Trophoblast cell (in vitro differentiated cells and primary cell): ENCODE measurements around the gene FFAR3.

Source experiments
- DNase-seq, 2 donors: peaks; one replicate each; pipeline ENCODE4 v3.0.0-alpha.2; 2016
- H2AFZ ChIP-seq: 2 replicates; pipeline ENCODE4 v1.6.1; 2013; ENCODE audit warnings: low read length, moderate library complexity, mild to moderate bottlenecking; ENCODE audit not compliant: insufficient read depth, poor library complexity
- H2AK5ac ChIP-seq: 2 replicates; pipeline ENCODE4 v1.6.1; 2013; ENCODE audit warnings: mild to moderate bottlenecking, low read length
- H2BK120ac ChIP-seq: 2 replicates; pipeline ENCODE4 v1.6.1; 2013; ENCODE audit warnings: low read length, mild to moderate bottlenecking, moderate library complexity; ENCODE audit not compliant: insufficient read depth, poor library complexity
- H2BK12ac ChIP-seq: 2 replicates; pipeline ENCODE4 v1.6.1; 2013; ENCODE audit warnings: mild to moderate bottlenecking, low read length, moderate library complexity
- H2BK5ac ChIP-seq: 2 replicates; pipeline ENCODE4 v1.6.1; 2013; ENCODE audit warnings: low read length, low read depth, moderate library complexity, mild to moderate bottlenecking; ENCODE audit not compliant: poor library complexity
- H3K14ac ChIP-seq: 2 replicates; pipeline ENCODE4 v1.6.1; 2013; ENCODE audit warnings: mild to moderate bottlenecking, low read length
- H3K18ac ChIP-seq: 2 replicates; pipeline ENCODE4 v1.6.1; 2013; ENCODE audit warnings: mild to moderate bottlenecking, low read length
- H3K23ac ChIP-seq: 2 replicates; pipeline ENCODE4 v1.6.1; 2013; ENCODE audit warnings: low read length
- H3K27ac ChIP-seq: 2 replicates; pipeline ENCODE4 v1.5.1; 2013; ENCODE audit warnings: low read depth, mild to moderate bottlenecking, inconsistent platforms, low read length, moderate library complexity
- H3K27me3 ChIP-seq: 2 replicates; pipeline ENCODE4 v1.6.1; 2013; ENCODE audit warnings: inconsistent platforms, mild to moderate bottlenecking, low read length, moderate library complexity; ENCODE audit not compliant: insufficient read depth
- H3K36me3 ChIP-seq, 2 experiments: 1 replicate in 1 of 2; 2 replicates in 1 of 2; pipeline ENCODE4 v1.6.1; 2013; ENCODE audit warnings: low read length in 2 of 2, mild to moderate bottlenecking in 2 of 2, moderate library complexity in 1 of 2; ENCODE audit not compliant: insufficient read depth in 2 of 2, control insufficient read depth in 1 of 2
- H3K4ac ChIP-seq: 2 replicates; pipeline ENCODE4 v1.6.1; 2013; ENCODE audit warnings: low read depth, mild to moderate bottlenecking, low read length, moderate library complexity
- H3K4me1 ChIP-seq, 2 experiments: 1 replicate in 1 of 2; 2 replicates in 1 of 2; pipeline ENCODE4 v1.6.1; 2013; ENCODE audit warnings: low read length in 2 of 2, mild to moderate bottlenecking in 2 of 2, moderate library complexity in 1 of 2; ENCODE audit not compliant: insufficient read depth in 2 of 2, control insufficient read depth in 1 of 2
- H3K4me2 ChIP-seq: 2 replicates; pipeline ENCODE4 v1.6.1; 2013; ENCODE audit warnings: inconsistent platforms, mild to moderate bottlenecking, low read length, moderate library complexity
- H3K4me3 ChIP-seq: 2 replicates; pipeline ENCODE4 v1.5.1; 2013; ENCODE audit warnings: mild to moderate bottlenecking, low read depth, low read length, inconsistent platforms
- H3K79me1 ChIP-seq: one replicate; pipeline ENCODE4 v1.6.1; 2013; ENCODE audit warnings: low read length
- H3K79me2 ChIP-seq: 2 replicates; pipeline ENCODE4 v1.6.1; 2013; ENCODE audit warnings: low read length, mild to moderate bottlenecking; ENCODE audit not compliant: control insufficient read depth, insufficient read depth, poor library complexity
- H3K9ac ChIP-seq: 2 replicates; pipeline ENCODE4 v1.6.1; 2013; ENCODE audit warnings: mild to moderate bottlenecking, low read length
- H3K9me3 ChIP-seq: 2 replicates; pipeline ENCODE4 v1.6.1; 2013; ENCODE audit warnings: low read depth, mild to moderate bottlenecking, control low read depth, inconsistent platforms, low read length; ENCODE audit not compliant: insufficient read depth
- H4K12ac ChIP-seq: 2 replicates; pipeline ENCODE4 v1.6.1; 2013; ENCODE audit warnings: low read depth, mild to moderate bottlenecking, low read length, moderate library complexity
- H4K8ac ChIP-seq: 2 replicates; pipeline ENCODE4 v1.6.1; 2013; ENCODE audit warnings: low read depth, mild to moderate bottlenecking, low read length, moderate library complexity
- H4K91ac ChIP-seq: one replicate; pipeline ENCODE4 v1.6.1; 2013; ENCODE audit warnings: low read depth, mild to moderate bottlenecking, low read length, moderate library complexity
- WGBS: extraction: QIAGEN DNeasy Blood & Tissue Kit; methylation state at CpG from one replicate; pipeline ENCODE4 v1.1.7; 2013; ENCODE audit warnings: missing lambda C conversion rate; ENCODE audit not compliant: insufficient read length, insufficient coverage; ENCODE audit errors: extremely low coverage; 5-methylcytosine and 5-hydroxymethylcytosine counted together

The FFAR3 gene

DNA sequence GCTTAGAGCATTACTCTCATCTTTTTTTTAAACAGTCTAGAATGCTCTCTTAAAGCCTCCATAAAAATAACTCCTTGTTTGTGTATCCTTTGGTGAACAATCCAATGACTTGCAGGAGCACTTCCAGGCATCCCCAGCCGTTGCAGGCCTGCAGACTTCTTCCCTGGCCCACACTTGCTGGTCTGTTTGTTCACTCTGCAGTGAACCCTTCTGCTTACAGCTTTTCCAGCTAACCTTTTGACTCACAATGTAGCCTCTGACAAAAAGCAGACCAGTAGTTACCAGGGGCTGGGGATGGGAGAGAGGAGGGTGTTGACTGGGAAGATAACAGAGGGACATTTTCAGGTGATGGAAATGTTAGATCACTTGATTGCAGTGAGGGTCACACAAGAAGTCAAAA, 21.7 kb downstream of the FFAR3 start:
- H3K79me1 ChIP-seq: no peaks in the 10 kb centered on the region
- no peaks in the 10 kb centered on the region for H3K36me3 ChIP-seq
- no peak overlapping the region for H2AFZ ChIP-seq
- no peak overlapping the region for H4K12ac ChIP-seq
- H4K8ac ChIP-seq: no peak overlapping the region
- no peaks in the 10 kb centered on the region for H3K4me1 ChIP-seq
- H3K4ac ChIP-seq: no peak overlapping the region
- H3K14ac ChIP-seq: no peak overlapping the region
- no peak overlapping the region for H2BK120ac ChIP-seq
- no peak overlapping the region for H2BK12ac ChIP-seq
- H3K9me3 ChIP-seq: peaks cover 10% of the 10 kb centered on the region
- DNase-seq: no peak
- H2AK5ac ChIP-seq: no peak overlapping the region
- H3K9ac ChIP-seq: no peak overlapping the region
- no peak overlapping the region for H3K4me3 ChIP-seq
- H3K4me2 ChIP-seq: no peak overlapping the region
- H3K27me3 ChIP-seq: no peaks in the 10 kb centered on the region
- no peak overlapping the region for H4K91ac ChIP-seq
- no peak overlapping the region for H3K23ac ChIP-seq
- no peak overlapping the region for H3K27ac ChIP-seq
- WGBS: no CpG with 5 or more reads among the region's 1 CpG
- no peak overlapping the region for H3K18ac ChIP-seq
- no peaks in the 10 kb centered on the region for H3K79me2 ChIP-seq
- no peak overlapping the region for H2BK5ac ChIP-seq

DNA sequence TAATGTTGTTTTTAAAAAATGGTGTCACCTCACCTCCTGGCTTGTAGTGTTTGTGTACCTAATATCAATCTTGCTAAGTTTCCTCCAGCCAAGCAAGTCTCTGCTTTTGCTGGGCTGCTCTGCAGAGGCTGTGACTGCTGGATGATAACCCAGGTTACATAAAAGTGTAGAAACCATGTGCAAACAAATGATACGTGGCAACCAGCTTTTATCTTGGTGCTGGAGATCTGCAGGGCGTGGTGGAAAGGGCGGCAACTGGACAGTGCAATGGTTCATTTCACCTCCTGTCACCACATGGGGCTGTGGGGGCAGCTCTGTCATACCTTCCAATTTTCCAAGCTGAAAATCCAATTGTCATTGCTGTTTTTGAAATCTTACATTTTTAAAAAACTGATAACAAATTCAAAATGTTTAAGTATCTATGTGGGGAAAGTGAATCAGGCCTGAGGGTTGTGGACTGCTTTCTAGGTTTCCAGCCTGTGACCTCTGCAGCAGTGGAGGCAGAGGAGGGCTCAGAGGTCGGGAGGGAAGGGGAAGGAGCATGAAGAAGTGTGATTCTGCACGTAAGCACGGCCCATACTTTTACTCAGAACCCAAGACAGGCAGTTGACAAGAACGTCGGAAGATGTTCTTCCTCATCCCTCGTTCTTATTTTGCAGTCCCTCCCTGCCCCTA, 22.3 kb downstream of the FFAR3 start:
- no peaks in the 10 kb centered on the region for H3K79me1 ChIP-seq
- no peaks in the 10 kb centered on the region for H3K79me2 ChIP-seq
- H4K8ac ChIP-seq: no peak overlapping the region
- peak in 1 of 2 donors; percentile 56 for DNase-seq
- H3K36me3 ChIP-seq: no peaks in the 10 kb centered on the region
- H2BK5ac ChIP-seq: no peak overlapping the region
- H4K91ac ChIP-seq: no peak overlapping the region
- no CpG with 5 or more reads among the region's 9 CpGs for WGBS
- no peak overlapping the region for H3K14ac ChIP-seq
- H3K23ac ChIP-seq: no peak overlapping the region
- no peak overlapping the region for H3K4me3 ChIP-seq
- H4K12ac ChIP-seq: no peak overlapping the region
- H2AK5ac ChIP-seq: no peak overlapping the region
- H3K4ac ChIP-seq: no peak overlapping the region
- H3K9ac ChIP-seq: no peak overlapping the region
- H2AFZ ChIP-seq: no peak overlapping the region
- no peaks in the 10 kb centered on the region for H3K27me3 ChIP-seq
- H3K27ac ChIP-seq: no peak overlapping the region
- H3K9me3 ChIP-seq: peaks cover 10% of the 10 kb centered on the region
- no peaks in the 10 kb centered on the region for H3K4me1 ChIP-seq
- no peak overlapping the region for H3K4me2 ChIP-seq
- no peak overlapping the region for H3K18ac ChIP-seq
- no peak overlapping the region for H2BK120ac ChIP-seq
- no peak overlapping the region for H2BK12ac ChIP-seq

DNA sequence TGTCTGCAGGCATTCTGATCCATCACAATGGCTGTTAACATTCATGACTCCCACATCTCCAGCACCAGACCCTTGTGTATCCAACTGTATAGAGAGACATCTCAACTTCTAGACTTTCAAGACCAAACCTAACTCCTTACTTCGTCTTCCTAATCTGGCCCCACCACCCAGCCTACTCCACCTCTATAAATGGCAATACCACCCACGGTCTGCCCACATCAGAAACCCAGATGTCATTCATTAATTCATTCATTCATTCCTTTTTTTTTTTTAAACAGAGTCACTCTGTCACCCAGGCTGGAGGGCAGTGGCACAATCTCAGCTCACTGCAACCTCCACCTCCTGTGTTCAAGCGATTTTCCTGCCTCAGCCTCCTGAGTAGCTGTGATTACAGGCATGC, 23.1 kb downstream of the FFAR3 start:
- Histone ChIP-seq H3K79me2 (no peaks in the 10 kb centered on the region), H3K14ac (no peak overlapping the region), H3K4me3 (no peak overlapping the region), H3K4ac (no peak overlapping the region), H3K23ac (no peak overlapping the region), H3K27me3 (no peaks in the 10 kb centered on the region), H3K36me3 (no peaks in the 10 kb centered on the region), H3K4me1 (no peaks in the 10 kb centered on the region), H2BK12ac (no peak overlapping the region), H4K12ac (no peak overlapping the region), H3K9ac (no peak overlapping the region), H3K79me1 (no peaks in the 10 kb centered on the region), H3K9me3 (peaks cover 10% of the 10 kb centered on the region), H4K8ac (no peak overlapping the region), H3K18ac (no peak overlapping the region), H2BK120ac (no peak overlapping the region), H2BK5ac (no peak overlapping the region), H4K91ac (no peak overlapping the region), H2AK5ac (no peak overlapping the region), H3K27ac (no peak overlapping the region), H2AFZ (no peak overlapping the region), H3K4me2 (no peak overlapping the region)
- WGBS: no CpG with 5 or more reads among the region's 3 CpGs
- no peak for DNase-seq

DNA sequence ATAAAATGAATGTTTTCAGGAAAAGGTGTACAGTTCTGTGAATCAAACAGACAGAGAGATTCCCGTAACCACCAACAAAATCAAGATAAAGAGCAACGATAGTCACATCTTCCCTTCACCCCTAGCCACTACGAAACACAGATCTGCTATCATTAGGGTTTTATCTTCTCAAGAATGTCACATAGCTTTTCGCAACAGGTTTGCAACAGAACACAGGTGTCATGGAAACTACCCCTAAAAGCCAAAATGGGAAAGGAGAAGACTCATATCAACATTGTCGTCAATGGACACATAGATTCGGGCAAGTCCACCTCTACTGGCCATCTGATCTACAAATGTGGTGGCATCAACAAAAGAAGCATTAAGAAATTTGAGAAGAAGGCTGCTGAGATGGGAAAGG, 23.7 kb downstream of the FFAR3 start:
- Histone ChIP-seq H3K27me3 (no peaks in the 10 kb centered on the region), H2AK5ac (no peak overlapping the region), H3K27ac (no peak overlapping the region), H3K9ac (no peak overlapping the region), H3K4ac (no peak overlapping the region), H3K4me2 (no peak overlapping the region), H4K91ac (no peak overlapping the region), H2BK12ac (no peak overlapping the region), H3K36me3 (no peaks in the 10 kb centered on the region), H3K4me1 (no peaks in the 10 kb centered on the region), H3K23ac (no peak overlapping the region), H3K79me2 (no peaks in the 10 kb centered on the region), H4K12ac (no peak overlapping the region), H3K79me1 (no peaks in the 10 kb centered on the region), H2AFZ (no peak overlapping the region), H3K18ac (no peak overlapping the region), H4K8ac (no peak overlapping the region), H2BK5ac (no peak overlapping the region), H3K14ac (no peak overlapping the region), H3K9me3 (peaks cover 10% of the 10 kb centered on the region), H3K4me3 (no peak overlapping the region), H2BK120ac (no peak overlapping the region)
- DNase-seq: peak in 1 of 2 donors; percentile 77
- WGBS: no CpG with 5 or more reads among the region's 6 CpGs
